ENCODE results near the gene LRFN5.
"Not testable (repeated sequence)": the region's sequence is repeated elsewhere in the genome, so short reads cannot be mapped to it uniquely, and the experiment has no call there.

Gene LRFN5

DNA sequence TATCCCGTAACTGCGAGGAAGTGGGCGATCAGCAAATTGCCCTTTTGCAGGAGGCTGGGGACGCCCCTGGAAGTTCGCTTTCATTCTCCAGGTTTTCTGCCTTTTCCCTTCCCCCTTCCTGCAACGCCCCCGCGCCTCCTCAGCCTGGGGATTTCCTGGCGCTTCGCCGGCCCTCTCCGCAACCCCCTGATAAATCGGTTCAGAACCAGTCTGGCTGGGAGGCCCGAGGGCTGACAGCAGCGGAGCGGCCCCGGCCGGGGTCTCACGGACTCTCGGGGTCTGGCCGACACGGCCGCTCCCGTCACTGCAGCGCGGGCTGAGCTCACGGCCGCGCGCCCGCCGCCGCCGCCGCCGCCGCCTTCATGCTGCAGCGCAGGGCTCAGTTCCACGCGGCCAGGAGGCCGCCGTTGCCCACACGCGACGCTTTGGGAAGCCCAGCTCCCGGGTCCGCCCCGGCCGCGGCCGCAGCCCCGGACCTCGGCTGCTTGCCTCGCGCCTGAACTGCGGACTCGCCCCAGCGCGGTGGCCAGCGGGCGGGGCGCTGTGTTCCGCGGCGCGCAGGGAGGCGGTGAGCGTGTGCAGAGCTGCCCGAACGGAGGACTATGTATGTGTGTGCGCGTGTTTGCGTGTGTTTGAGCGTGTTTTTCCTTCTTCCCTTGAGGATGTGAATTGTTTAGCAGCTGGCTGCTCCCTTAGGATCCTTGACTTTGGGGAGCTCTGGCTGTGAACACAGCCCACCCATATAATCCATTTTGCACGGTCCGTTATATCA, at the start of gene LRFN5:
Gene LRFN5 (plus strand): TSS at position 345 of the 772 bp plus-strand sequence.
- no peak for DNase-seq

DNA sequence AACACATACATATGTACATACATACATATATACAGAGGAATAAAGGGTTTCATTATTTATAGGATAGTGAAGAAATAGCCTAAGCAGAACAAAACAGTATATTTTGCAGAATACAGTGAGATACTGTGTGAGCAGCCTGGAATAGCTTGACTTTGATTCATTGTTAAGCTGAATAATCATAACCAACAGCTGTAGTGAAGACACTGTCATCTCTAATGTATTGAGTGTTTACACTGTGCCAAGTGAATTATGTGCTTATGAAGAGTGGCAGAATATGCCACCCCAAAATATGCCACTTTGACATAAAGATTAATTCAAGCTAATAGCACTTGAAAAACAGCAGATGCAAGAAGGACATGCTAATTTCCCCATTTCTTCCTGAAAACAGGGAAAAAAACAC, 48.2 kb upstream of the LRFN5 start:
- no peak for DNase-seq

DNA sequence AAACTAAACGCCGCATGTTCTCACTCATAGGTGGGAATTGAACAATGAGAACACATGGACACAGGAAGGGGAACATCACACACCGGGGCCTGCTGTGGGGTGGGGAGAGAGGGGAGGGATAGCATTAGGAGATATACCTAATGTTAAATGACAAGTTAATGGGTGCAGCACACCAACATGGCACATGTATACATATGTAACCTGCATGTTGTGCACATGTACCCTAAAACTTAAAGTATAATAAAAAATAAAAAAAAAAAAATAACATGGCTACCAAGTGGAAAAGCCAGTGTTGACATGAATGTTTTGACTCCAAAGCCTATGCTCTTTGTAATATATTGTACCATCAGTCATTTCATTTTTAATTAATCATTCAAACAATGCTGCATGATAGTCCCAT, 39.8 kb upstream of the LRFN5 start:
- DNase-seq, result not testable (repeated sequence)

DNA sequence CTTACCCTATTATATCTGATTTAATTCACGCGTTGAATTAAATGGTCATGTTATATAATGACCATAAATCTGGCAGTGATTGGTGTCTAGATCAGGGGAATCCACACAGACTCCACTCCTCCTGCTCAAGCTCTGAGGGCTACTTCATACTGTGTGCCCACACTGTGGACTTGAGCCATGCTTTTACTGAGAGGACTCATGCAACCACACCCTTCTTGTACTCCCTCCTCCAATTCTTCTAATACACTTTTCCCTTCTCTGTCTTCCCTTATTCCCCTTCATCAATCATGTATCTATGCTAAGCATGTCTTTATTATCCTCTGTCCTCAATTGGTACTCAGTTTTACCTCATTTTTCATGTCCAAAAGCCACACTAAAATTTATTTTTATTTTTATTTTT, 37.7 kb upstream of the LRFN5 start:
- DNase-seq, result no peak

DNA sequence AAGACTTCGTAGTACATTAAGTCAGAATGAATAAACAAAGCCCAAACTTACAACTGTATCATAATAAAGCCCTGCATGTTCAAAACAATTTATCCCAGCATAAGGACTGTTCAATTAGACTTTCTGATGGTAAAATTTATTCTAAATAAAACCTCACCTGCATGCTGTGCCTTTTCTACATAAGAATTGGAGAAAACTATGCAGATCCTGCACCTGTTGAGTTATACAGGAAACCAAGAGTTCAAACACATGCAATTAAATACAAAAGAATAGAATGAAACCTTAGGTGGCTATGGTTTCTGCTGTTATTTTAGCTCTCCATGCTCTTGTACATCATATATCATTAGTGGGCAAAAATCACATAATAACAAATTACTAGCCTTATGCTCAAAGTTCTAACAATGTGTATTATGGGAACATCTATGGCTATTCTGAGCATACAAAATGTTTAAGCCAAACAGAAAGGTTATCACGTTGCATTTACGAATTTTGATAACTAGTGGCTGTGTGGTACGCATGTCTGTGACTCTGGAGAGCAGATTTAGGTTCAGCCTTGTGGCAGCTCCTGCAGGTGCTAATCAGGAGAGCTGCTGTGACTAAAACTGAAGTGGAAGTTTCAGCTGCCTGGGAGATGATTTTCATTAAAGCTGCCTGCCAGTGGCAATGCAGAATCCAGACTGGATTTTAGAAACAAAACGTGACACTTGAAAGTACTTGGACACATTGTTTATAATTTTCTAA, 36.1 kb upstream of the LRFN5 start:
- no peak for DNase-seq

DNA sequence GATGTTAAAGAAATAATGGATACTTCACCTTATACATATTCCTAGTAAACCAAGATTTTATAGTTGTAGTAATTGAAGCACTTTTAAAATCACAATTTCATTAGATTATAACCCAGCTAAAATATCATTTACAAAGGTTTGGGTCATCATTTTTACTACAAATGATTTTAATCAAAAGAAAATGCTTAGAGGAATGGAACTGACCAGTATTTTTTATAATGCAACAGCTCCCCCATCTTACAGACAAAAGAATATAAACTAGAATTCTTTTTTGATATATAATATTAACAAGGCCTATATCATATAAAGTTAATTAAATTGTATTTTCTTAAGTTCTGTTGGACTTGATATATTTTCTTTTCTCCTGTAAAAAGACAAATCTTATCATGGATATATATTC, 20.4 kb upstream of the LRFN5 start:
- DNase-seq, result no peak

DNA sequence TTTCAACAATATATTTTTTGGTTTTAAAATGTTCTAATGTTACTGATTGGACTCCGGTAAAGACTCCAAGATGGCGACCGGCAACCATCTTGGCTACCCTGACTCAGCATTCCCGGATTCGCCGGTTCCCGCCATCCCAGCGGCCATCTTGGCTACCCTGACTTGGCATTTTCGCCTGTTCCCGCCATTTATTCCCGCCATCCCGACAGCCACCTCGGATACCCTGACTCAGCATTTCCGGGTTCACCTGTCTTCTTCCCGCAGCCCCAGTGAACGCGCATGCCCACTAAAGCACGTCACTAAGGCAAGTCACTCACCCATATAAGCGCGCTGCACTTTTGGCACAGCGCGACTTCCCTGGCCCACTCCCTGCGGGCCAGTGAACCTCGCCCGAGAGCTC, 9.0 kb upstream of the LRFN5 start:
- DNase-seq, result no peak

DNA sequence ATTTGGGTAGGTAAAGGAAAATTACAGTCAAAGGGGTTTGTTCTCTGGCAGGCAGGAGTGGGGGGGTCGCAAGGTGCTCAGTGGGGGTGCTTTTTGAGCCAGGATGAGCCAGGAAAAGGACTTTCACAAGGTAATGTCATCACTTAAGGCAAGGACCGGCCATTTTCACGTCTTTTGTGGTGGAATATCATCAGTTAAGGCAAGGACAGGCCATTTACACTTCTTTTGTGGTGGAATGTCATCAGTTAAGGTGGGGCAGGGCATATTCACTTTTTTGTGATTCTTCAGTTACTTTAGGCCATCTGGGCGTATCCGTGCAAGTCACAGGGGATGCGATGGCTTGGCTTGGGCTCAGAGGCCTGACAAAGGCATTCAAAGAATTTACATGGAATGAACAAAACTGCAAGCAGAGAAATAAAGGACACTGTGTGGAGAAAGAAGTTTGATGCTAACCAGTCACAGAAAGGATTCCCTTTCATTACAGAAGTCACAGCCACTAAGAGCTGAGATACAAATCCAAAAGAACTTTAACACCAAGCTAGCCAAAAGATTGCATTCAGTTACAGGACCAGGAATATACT, 6.8 kb upstream of the LRFN5 start:
- not testable (repeated sequence) for DNase-seq

DNA sequence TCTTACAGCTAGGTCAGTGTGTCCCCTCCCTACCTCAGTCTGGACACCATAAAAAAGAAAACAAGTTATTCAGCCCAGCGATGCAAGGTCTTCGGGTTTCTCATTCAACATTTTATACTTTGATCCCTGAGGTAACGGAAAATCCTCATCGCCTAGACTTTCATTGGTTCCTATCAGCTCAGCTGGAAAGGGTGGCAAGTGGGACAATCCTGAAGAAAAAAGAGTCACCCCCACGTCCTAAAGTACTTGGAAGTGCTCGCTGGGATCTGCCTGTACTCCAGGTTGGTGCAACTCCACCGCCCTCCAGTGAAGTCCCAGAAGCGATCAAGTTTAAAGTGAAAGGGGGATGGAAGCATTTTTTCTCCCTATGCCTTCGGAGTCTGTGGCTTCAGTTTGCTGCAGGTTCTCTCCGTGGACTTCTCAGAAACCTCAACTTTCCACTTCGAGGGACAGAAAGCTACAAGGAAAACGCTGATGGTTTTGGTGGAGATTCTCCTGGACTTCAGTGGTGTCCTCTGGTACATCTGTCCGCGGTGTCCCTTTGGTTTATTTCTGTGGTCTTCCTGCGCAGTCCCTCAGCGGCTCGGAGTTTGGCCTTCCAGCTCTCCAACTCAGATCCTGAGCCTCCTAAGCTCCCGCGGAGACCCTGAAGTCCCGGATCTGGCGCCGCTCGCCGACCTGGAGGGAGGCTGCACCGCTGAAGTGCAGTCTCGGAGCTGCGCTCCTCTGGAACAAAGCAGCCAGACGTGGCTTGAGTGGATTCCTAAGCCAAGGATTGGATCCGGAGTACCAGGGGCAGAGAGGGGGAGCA, 1.8 kb upstream of the LRFN5 start:
- DNase-seq, result no peak

DNA sequence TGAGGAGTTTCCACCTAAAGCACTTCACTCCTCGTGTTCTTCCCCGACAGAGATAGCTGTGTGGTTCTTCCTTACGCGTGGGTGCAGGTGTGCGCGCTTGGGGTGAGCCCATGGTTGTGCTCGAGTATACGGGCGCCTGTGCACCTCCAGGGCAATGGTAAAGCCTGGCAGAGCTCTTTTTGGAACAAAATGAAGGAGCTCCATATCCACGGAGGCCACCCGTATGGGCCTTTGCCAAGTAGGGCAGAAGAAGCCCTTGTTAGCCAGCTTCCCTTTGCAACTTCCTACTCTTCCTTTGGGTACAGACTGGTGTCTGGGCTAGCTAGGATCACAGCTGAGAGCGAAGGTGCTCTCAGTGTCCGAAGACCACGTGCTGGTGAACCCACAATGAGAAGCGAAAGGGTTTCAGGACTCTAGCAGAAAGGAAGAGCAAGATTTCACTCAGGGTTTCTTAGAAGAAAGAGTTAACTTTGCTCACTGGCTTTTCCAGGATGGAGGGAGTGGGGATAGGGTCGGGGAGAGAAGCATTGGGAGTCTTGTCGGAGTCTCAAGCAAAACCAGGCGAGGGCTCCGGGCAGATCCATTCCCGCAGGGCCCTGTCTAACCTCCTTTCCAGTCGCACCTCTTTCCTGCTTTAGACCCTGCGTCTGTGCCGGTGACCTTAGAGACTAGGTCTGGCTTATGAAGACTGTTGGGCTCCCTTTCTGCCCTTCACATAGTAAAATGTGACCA, 960 bp upstream of the LRFN5 start:
- DNase-seq, result no peak

DNA sequence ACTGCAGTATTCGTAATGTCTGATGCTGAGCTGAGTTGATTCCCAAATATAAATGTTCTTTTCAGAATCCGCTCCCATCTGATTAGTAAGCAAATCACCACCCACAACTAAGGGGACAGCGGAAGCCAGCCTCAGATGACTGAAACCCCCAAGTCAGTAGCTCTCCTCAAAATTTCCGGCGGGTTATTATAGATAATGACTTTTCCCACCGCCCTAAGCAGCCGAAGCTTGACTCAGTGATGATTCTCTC, 469 bp upstream of the LRFN5 start:
- no peak for DNase-seq

DNA sequence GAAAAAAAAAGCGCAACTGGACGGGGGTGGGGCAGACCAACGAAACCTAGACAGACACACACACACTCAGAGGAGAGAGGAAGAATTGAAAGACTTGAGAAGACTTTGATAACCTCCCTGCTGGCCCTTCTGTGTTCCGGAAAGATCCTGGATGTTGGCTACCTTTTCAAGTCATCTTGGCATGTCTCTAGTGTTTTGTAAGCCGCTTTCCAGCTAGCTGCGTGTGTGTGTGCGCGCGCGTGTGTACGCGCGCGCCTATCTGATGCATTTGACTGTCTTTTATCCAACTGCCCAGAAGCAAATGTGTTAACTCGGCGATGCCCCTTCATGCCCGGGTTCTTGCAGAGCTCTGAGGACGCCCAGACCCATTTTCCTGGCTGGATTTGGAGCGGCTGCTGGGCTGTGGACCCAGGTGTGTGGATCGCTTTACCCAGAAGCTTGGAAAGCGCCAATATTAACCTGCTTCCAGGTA, 664 bp downstream of the LRFN5 start:
- no peak for DNase-seq

DNA sequence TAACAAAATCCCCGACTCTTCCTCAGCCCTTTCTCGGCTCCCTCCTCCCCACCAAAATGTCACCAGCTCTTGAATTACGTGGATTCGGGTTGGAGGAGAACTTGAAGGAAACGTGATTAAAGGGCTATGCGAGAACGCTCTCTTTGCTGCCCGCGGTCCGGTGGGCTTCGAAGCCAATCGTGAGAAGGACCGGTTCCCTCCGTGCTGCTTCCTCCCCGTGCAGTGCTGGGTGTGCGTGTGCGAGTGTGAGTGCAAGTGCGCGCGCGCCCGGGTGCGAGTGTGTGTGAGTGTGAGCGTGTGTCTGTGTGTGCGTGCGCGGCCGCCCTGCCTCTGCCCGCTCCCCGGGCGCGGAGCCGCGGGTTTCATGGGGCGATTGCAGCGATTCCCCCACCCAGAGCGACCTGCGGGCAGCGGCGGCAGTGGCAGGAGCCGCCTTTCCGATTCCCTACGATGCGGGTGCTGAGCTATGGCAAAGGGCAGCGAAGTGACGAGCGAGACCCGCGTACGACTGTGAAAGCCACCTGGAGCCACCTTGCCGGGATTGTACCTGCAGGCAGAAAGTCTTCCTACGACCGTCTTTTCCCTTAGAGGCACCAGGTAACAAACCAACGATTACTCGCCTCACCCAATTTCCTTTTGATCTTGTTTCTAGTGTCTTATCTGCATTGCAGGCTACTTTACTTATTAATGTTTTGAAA, 1.4 kb downstream of the LRFN5 start:
- no peak for DNase-seq

DNA sequence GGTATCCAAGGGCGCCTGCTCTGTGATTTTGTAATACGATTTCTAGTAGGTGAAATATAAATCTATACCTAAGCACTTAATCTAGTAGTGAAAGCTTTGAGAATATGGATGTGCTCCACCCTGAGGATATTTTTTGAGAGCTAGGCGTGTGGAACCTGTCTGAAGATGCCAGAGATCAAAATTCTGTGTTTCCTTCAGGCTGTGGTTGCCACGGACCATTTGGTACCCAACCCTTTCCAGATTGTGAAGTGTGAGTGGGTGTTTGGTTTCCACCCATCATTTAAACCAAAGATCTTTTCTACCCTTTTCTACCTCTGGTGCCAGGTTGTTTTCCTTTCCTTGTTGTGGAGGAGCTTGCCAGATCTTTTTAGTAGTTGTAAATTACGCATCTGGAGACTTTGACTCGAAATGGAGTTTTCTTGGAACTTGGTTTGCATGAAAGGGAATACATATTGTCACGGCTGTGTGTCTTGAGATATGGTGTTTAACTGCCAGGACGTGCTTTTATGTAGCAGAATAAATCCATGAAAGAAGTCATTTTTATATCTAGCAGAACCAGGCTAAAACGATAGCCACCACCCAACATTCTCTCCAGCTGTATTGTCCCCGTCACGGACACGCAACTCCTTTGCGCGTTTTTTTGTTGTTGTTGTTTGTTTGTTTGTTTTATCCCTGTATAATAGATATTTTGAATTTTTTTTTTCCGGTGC, 2.2 kb downstream of the LRFN5 start:
- DNase-seq, result no peak

DNA sequence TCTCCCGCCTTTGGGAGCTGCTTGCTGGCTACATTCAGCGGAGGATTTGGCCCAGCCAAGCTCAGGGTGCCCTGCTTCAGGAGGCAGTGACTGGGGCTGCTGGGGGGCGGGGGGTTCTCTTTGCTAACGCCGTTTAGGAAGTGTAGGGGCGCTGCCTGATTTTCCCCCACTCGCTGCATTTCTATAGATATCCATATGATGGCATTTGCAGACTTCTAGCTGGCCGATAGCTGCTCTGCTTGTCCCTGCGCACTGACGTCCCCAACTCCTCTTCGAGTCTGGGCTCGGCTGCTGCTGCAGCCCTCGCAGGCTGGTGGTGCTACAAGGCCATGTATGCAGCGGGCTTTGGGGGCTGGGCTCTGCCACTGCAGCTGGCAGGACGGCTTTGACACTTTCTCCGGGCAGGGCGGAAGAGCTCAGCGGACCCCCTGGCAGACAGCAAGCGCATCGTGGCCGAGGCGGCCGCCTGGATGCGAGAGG, 3.1 kb downstream of the LRFN5 start:
- DNase-seq, result no peak

DNA sequence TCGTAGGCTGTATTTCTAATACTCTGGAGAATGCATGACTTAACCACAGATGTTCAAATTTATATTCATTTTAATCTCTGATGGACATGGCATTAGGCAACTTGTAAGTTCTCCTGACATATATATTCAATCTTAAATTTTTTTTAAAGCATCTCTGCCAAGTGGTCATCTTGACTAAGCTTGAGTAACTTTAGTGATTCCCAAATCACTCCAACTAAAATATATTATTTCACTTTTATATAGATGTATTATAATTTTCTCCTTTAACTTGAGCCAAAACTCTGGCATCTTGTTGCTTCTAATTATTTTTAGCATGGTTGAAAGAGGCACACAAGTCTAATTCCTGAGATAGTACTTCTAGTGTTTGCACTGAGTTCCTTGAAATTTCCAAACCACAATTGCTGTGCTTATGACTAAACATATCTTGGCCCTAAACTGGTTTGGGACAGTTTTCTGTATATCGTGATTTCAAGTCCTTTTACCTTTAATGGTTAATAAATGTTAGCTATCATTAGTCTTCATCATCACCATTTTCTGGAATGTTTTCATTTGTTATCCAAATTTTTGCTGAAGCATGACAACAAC, 8.4 kb downstream of the LRFN5 start:
- no peak for DNase-seq

DNA sequence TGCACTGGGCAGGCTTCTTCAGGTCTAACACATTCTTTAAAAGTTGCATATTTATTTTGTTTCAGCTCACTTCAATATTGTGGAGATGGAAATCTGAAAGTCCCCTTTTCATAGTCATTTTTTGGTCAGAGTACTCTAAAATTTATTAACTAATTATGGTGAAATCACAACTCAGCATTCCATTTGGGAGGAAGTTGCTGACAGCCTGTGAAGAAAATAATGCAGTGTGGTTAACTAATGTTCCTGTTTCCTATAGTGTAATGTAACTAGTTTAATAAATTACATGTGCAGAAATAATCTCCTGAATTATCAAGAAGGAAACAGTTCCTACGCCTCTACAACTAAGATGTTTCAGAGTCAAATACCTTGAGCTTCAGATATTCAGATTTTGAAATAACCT, 17.1 kb downstream of the LRFN5 start:
- no peak for DNase-seq

DNA sequence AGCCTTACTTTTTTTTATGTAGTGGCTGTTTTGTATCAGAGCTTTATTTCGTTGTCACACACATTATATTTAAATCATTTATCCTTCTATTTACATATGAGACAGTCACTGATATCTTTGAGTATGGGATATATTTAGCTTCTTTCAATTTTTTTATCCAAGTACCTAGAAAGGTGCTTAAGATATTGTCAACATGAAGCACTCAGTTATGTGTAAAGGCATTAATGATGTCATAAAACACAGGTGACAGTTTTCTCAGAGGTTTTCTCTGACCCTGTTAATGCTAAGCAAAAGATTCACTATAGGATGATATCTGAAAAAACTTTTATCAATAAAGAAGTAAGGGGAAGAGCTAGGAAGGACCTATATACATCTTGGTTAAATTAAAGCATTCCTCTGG, 23.2 kb downstream of the LRFN5 start:
- DNase-seq, result no peak

DNA sequence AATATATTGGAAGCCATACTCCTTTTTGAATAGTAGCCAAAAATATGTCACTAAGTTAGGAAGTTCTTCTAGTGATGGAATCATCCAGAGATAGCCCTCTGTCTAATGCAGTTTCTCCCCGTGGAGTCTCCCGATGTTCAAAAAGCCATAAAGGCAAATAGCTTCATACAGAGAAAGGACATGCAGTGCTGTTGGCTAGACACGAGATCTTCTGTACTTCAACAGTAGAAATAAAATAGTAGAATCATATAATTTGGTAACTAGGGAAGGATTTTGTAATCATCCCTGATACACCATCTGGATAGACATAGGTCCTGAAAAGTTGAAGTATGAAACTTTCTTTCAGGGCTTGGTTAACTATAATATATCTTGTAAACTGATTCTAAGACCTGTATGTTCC, 27.6 kb downstream of the LRFN5 start:
- no peak for DNase-seq

DNA sequence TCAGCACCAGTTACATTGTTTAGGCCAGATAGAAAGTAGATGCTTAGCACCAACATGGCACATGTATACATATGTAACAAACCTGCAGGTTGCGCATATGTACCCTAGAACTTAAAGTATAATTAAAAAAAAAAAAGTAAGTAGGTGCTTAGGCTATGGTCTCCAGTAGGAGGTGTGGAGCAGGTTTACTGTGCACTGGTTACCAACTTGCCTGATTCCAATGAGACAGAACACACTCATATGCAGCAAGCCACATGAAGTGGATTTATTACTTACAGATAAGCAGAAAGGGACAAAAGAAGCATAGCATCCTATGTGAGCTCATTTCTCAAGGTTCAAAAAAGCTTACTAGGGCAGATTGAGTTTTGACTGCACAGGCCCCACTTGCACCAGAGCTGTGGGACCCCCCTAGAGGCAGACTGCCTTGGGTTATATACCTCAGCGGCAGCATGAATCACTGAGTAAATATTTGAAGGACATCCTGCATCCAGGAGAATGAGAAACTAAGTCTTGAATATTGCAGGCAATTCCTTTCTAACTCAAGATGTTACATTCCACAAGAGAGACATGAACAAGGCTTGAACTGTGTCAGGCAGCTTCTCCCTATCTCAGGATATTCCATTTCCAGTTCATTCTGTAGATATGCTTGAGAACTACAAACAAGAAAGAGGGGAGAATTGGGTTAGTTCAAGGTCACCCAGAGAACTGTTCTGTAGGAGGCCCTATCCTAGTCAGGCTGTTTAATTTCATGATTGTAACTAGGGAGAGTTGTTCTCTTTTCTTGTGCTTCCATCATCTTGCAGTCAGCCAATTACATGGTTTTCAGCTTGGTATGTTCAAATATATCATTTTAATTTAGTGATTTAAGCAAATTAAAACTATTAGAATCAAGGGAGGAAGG, 30.1 kb downstream of the LRFN5 start:
- DNase-seq, result no peak
